ENCODE results near the gene NCSTN. TPM values are rescaled to one million over a fixed set of nuclear protein-coding genes. Genes with fewer than 3 reads are reported as not detected.

The NCSTN gene
- total RNA-seq, 1 experiment from 2014 or later, result 89.5 TPM

DNA sequence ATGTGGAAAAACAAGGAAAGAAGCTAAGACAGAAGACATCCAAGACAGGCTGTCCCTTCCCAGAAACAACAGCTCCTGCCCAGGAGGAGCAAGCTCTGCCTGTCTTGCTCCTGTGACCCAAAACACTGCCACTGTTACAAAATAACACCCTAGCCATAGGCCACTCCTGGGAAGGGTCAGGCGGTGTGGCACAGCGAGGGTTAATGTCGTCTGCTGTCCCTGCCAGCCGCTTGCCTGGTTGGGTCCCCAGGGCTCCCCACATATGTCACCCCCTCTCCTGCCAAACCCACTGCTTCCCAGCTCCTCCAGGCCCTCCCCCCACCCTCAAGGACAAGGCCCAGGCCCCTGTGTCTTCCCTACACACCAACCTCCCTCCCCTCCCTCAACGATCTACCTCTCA lies 19.8 kb downstream of the NCSTN start:
- H3K36me3 Mint-ChIP-seq (ENCODE audit: insufficient read depth, unreplicated experiment), result peaks cover 21% of the 10 kb centered on the region
- intact Hi-C loops (cut with micrococcal nuclease; ENCODE audit: unreplicated experiment), result no loop called here
- no peaks in the 10 kb centered on the region for H3K27me3 ChIP-seq (replicated peaks; ENCODE audit: control insufficient read depth, insufficient read depth, low read length)
- H3K4me3 ChIP-seq (ENCODE audit: low read depth, low read length), result no peak overlapping the region
- no peaks in the 10 kb centered on the region for H3K36me3 ChIP-seq (ENCODE audit: control insufficient read depth, insufficient read depth, low read length)
- H3K4me1 Mint-ChIP-seq (ENCODE audit: low read depth, unreplicated experiment), result peaks cover 10% of the 10 kb centered on the region
- H3K9me3 ChIP-seq, result no peaks in the 10 kb centered on the region
- TF ChIP-seq, protein P1, sequence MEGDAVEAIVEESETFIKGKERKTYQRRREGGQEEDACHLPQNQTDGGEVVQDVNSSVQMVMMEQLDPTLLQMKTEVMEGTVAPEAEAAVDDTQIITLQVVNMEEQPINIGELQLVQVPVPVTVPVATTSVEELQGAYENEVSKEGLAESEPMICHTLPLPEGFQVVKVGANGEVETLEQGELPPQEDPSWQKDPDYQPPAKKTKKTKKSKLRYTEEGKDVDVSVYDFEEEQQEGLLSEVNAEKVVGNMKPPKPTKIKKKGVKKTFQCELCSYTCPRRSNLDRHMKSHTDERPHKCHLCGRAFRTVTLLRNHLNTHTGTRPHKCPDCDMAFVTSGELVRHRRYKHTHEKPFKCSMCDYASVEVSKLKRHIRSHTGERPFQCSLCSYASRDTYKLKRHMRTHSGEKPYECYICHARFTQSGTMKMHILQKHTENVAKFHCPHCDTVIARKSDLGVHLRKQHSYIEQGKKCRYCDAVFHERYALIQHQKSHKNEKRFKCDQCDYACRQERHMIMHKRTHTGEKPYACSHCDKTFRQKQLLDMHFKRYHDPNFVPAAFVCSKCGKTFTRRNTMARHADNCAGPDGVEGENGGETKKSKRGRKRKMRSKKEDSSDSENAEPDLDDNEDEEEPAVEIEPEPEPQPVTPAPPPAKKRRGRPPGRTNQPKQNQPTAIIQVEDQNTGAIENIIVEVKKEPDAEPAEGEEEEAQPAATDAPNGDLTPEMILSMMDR (IDR thresholded peaks at IDR 0.05; ENCODE audit: insufficient read depth in 1 of 2, low read depth in 1 of 2, low read length in 1 of 2, severe bottlenecking in 1 of 2, unreplicated experiment in 1 of 2), result no peak
- no peaks in the 10 kb centered on the region for H3K9me3 Mint-ChIP-seq (ENCODE audit: unreplicated experiment)
- CTCF ChIA-PET, result interaction anchor here (1.1 kb wide), 1 partner anchor 14 kb away, joined by 3 read pairs; no protein-coding TSS in a partner anchor
- BruUV-seq (replicated peaks), result no TSS peak
- POLR2A ChIA-PET, result no interaction called here
- peaks cover 5% of the 10 kb centered on the region; the same call in 1 of the 2 replicates for H3K4me1 ChIP-seq
- peak overlapping the region; percentile 88 for H3K27ac Mint-ChIP-seq (ENCODE audit: unreplicated experiment)
- no peak overlapping the region for H3K4me3 Mint-ChIP-seq (ENCODE audit: unreplicated experiment)
- H3K27me3 Mint-ChIP-seq (ENCODE audit: insufficient read depth, unreplicated experiment), result peaks cover 4% of the 10 kb centered on the region
- no peak for DNase-seq

DNA sequence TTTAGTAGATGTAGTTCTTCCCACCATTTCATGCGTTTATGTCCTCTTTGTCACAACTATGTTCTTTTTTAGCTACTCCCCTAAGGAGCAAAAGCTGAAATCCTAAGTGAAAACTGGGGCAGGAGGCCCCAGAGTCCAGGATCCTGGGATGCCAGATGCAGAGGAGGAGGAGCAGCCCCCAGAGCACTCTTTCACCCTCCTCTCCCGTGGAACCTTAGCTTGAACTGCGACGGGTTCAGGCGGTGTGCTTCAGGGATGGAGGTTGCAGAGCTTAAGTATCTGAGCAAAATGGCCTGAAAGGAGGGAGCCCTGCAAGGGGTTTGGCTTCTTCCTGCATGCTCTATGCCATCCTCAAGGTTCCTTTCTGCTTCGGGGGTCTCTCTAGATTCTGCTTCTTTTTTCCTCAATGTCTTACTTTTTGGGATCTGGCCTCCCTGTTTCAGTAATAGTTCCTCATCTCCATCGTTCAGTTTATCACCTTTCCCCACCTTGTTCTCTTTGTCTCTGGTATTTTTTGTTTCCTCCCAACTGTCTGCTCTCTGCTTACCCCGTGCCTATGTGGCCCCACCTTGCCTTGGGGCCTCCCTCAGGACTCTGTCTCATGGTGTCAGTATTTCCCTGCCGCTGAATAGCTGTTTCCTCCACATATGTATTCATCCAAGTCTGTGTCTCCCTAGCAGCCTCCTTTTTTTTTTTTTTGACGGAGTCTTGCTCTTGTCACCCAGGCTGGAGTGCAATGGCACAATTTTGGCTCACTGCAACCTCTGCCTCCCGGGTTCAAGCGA lies 21.0 kb downstream of the NCSTN start:
- Mint-ChIP-seq H3K27me3 (ENCODE audit: insufficient read depth, unreplicated experiment) (peaks cover 4% of the 10 kb centered on the region), H3K9me3 (ENCODE audit: unreplicated experiment) (no peaks in the 10 kb centered on the region), H3K4me3 (ENCODE audit: unreplicated experiment) (no peak overlapping the region), H3K4me1 (ENCODE audit: low read depth, unreplicated experiment) (peaks cover 10% of the 10 kb centered on the region), H3K27ac (ENCODE audit: unreplicated experiment) (no peak overlapping the region), H3K36me3 (ENCODE audit: insufficient read depth, unreplicated experiment) (peaks cover 12% of the 10 kb centered on the region)
- Histone ChIP-seq H3K4me3 (ENCODE audit: low read depth, low read length) (no peak overlapping the region), H3K4me1 (peaks cover 5% of the 10 kb centered on the region; the same call in 1 of the 2 replicates), H3K9me3 (no peaks in the 10 kb centered on the region), H3K27me3 (replicated peaks; ENCODE audit: control insufficient read depth, insufficient read depth, low read length) (no peaks in the 10 kb centered on the region), H3K36me3 (ENCODE audit: control insufficient read depth, insufficient read depth, low read length) (no peaks in the 10 kb centered on the region)
- ChIA-PET POLR2A (no interaction called here), CTCF (interaction anchor here (1.0 to 1.4 kb wide), 2 partner anchors 9 to 12 kb away, joined by 5 to 7 read pairs; no protein-coding TSS in a partner anchor)
- no peak for DNase-seq
- intact Hi-C loops (cut with micrococcal nuclease; ENCODE audit: unreplicated experiment), result no loop called here
- TF ChIP-seq, protein P1 (IDR thresholded peaks at IDR 0.05; ENCODE audit: insufficient read depth in 1 of 2, low read depth in 1 of 2, low read length in 1 of 2, severe bottlenecking in 1 of 2, unreplicated experiment in 1 of 2), result no peak
- BruUV-seq (replicated peaks), result no TSS peak

DNA sequence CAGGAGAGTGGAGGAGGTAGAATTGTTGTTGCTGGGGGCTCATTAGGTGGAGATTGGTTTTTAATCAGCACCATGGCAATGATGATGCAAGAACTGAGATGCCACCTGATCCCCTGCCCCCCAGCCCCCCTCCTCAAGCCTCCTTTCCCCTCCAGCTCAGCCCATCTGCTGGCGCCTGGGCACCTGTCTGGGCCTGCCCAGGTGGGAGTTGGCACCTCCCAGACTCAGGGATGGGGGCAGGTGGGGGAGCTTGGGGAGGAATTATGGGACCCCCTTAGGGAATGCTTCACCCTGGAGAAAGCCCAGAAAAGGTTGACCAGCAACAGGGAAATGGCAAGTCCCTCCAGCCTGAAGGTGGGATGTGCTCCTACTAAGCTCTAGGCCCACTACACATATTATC lies 22.1 kb downstream of the NCSTN start:
- Histone ChIP-seq H3K36me3 (ENCODE audit: control insufficient read depth, insufficient read depth, low read length) (no peaks in the 10 kb centered on the region), H3K4me1 (peaks cover 5% of the 10 kb centered on the region; the same call in 1 of the 2 replicates), H3K9me3 (no peaks in the 10 kb centered on the region), H3K27me3 (replicated peaks; ENCODE audit: control insufficient read depth, insufficient read depth, low read length) (no peaks in the 10 kb centered on the region), H3K4me3 (ENCODE audit: low read depth, low read length) (no peak overlapping the region)
- no peaks in the 10 kb centered on the region for H3K9me3 Mint-ChIP-seq (ENCODE audit: unreplicated experiment)
- peaks cover 7% of the 10 kb centered on the region for H3K27me3 Mint-ChIP-seq (ENCODE audit: insufficient read depth, unreplicated experiment)
- H3K27ac Mint-ChIP-seq (ENCODE audit: unreplicated experiment), result no peak overlapping the region
- intact Hi-C loops (cut with micrococcal nuclease; ENCODE audit: unreplicated experiment), result no loop called here
- H3K4me3 Mint-ChIP-seq (ENCODE audit: unreplicated experiment), result no peak overlapping the region
- DNase-seq, result no peak
- CTCF ChIA-PET, result interaction anchor here (1.0 kb wide), 1 partner anchor 11 kb away, joined by 5 read pairs; no protein-coding TSS in a partner anchor
- peaks cover 10% of the 10 kb centered on the region for H3K4me1 Mint-ChIP-seq (ENCODE audit: low read depth, unreplicated experiment)
- H3K36me3 Mint-ChIP-seq (ENCODE audit: insufficient read depth, unreplicated experiment), result peaks cover 12% of the 10 kb centered on the region
- BruUV-seq (replicated peaks), result no TSS peak
- TF ChIP-seq, protein P1 (IDR thresholded peaks at IDR 0.05; ENCODE audit: insufficient read depth in 1 of 2, low read depth in 1 of 2, low read length in 1 of 2, severe bottlenecking in 1 of 2, unreplicated experiment in 1 of 2), result no peak
- POLR2A ChIA-PET, result no interaction called here
